ENCODE measurements around the gene APCDD1. TPM values are rescaled to one million over a fixed set of nuclear protein-coding genes. Genes with fewer than 3 reads are reported as not detected.

Gene APCDD1
- total and polyA plus RNA-seq, 4 donors, result 0.51 to 2.8 (median 1.5) TPM

DNA sequence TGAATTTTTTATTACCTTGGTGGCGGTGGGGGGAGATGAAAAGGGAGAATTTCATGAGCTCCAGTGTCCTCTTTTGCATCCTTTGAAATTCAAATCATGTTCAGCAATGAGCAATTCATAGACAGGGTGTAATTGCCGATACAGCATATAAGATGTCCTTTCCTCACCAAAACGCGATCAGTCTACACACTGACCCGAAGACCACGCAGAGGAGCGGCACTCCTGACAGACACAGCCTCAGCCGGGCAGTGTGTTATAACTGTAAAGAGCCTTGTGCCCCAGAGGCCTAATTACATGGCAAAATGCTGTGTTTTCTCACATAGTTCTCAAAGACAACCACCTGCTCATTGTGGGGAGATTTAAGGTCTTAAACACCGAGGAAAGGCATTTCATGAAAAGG lies 38.4 kb upstream of the APCDD1 start:
- H3K9ac ChIP-seq (ENCODE audit: low read depth in 1 of 2, low read length in 2 of 2), result no peak overlapping the region
- H3K4me3 ChIP-seq (ENCODE audit: low read depth in 1 of 3, low read length in 3 of 3), result no peak overlapping the region
- no peak for DNase-seq (ENCODE audit: low spot score)
- peaks cover 0 to 8% (median 1%) of the 10 kb centered on the region in 4 donors for H3K9me3 ChIP-seq (ENCODE audit: control insufficient read depth in 4 of 4, low read length in 3 of 4)
- no peaks in the 10 kb centered on the region for H3K36me3 ChIP-seq (ENCODE audit: control insufficient read depth in 4 of 4, insufficient read depth in 3 of 4, low read depth in 1 of 4, low read length in 3 of 4)
- no peak overlapping the region for H3K27ac ChIP-seq (ENCODE audit: low read depth in 1 of 2, low read length in 2 of 2)
- 77% methylated on average over 9 of the region's 9 CpGs for WGBS
- H3K27me3 ChIP-seq (ENCODE audit: control insufficient read depth in 4 of 4, insufficient read depth in 4 of 4, low read length in 3 of 4), result peaks cover 0 to 3% (median 0%) of the 10 kb centered on the region in 4 donors
- no peaks in the 10 kb centered on the region for H3K4me1 ChIP-seq (ENCODE audit: control insufficient read depth in 4 of 4, insufficient read depth in 4 of 4, low read length in 3 of 4)
- TF ChIP-seq FOXA1 (IDR thresholded peaks at IDR 0.05) (no peak), RXRA (IDR thresholded peaks at IDR 0.05) (no peak), TAF1 (conservative IDR thresholded peaks at IDR 0.05) (no peak), GABPA (IDR thresholded peaks at IDR 0.05 in 1 of 2, conservative IDR thresholded peaks at IDR 0.05 in 1 of 2) (no peak), HNF4A (conservative IDR thresholded peaks at IDR 0.05) (no peak), NR2F2 (IDR thresholded peaks at IDR 0.05) (no peak), RAD21 (IDR thresholded peaks at IDR 0.05) (no peak), SP1 (IDR thresholded peaks at IDR 0.05) (no peak), HNF4G (IDR thresholded peaks at IDR 0.05) (no peak), JUND (IDR thresholded peaks at IDR 0.05) (no peak), FOXA2 (IDR thresholded peaks at IDR 0.05) (no peak), REST (IDR thresholded peaks at IDR 0.05) (no peak), EGR1 (IDR thresholded peaks at IDR 0.05; ENCODE audit: low read depth in 2 of 2) (no peak), MAX (IDR thresholded peaks at IDR 0.05) (no peak), YY1 (IDR thresholded peaks at IDR 0.05) (no peak)
- TF ChIP-seq, protein P1, sequence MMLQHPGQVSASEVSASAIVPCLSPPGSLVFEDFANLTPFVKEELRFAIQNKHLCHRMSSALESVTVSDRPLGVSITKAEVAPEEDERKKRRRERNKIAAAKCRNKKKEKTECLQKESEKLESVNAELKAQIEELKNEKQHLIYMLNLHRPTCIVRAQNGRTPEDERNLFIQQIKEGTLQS (IDR thresholded peaks at IDR 0.05), result no peak
- TF ChIP-seq, protein P2, sequence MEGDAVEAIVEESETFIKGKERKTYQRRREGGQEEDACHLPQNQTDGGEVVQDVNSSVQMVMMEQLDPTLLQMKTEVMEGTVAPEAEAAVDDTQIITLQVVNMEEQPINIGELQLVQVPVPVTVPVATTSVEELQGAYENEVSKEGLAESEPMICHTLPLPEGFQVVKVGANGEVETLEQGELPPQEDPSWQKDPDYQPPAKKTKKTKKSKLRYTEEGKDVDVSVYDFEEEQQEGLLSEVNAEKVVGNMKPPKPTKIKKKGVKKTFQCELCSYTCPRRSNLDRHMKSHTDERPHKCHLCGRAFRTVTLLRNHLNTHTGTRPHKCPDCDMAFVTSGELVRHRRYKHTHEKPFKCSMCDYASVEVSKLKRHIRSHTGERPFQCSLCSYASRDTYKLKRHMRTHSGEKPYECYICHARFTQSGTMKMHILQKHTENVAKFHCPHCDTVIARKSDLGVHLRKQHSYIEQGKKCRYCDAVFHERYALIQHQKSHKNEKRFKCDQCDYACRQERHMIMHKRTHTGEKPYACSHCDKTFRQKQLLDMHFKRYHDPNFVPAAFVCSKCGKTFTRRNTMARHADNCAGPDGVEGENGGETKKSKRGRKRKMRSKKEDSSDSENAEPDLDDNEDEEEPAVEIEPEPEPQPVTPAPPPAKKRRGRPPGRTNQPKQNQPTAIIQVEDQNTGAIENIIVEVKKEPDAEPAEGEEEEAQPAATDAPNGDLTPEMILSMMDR (IDR thresholded peaks at IDR 0.05; ENCODE audit: low read depth, low read length, missing input control), result no peak
- TF ChIP-seq, protein P3, sequence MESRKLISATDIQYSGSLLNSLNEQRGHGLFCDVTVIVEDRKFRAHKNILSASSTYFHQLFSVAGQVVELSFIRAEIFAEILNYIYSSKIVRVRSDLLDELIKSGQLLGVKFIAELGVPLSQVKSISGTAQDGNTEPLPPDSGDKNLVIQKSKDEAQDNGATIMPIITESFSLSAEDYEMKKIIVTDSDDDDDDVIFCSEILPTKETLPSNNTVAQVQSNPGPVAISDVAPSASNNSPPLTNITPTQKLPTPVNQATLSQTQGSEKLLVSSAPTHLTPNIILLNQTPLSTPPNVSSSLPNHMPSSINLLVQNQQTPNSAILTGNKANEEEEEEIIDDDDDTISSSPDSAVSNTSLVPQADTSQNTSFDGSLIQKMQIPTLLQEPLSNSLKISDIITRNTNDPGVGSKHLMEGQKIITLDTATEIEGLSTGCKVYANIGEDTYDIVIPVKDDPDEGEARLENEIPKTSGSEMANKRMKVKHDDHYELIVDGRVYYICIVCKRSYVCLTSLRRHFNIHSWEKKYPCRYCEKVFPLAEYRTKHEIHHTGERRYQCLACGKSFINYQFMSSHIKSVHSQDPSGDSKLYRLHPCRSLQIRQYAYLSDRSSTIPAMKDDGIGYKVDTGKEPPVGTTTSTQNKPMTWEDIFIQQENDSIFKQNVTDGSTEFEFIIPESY (IDR thresholded peaks at IDR 0.05), result no peak

All from liver (tissue), 9 donors.